HUES48 (cell line): ENCODE data around the gene ADGRG3.
"Not testable (repeated sequence)": the region's sequence is repeated elsewhere in the genome, so short reads cannot be mapped to it uniquely, and the experiment has no call there.

Source experiments
- H3K27ac ChIP-seq: one replicate; pipeline ENCODE4 v1.7.0; 2013; ENCODE audit warnings: low read depth, low read length, inconsistent platforms
- H3K27me3 ChIP-seq: 2 replicates; pipeline ENCODE4 v1.6.1; 2013; ENCODE audit warnings: mild to moderate bottlenecking, low read length; ENCODE audit not compliant: control insufficient read depth, insufficient read depth
- H3K36me3 ChIP-seq: 2 replicates; pipeline ENCODE4 v1.6.1; 2013; ENCODE audit warnings: low read length; ENCODE audit not compliant: control insufficient read depth, insufficient read depth
- H3K4me1 ChIP-seq: 2 replicates; pipeline ENCODE4 v1.6.1; 2013; ENCODE audit warnings: mild to moderate bottlenecking, low read length; ENCODE audit not compliant: control insufficient read depth, insufficient read depth
- H3K4me3 ChIP-seq: 2 replicates; pipeline ENCODE4 v1.5.1; 2013; ENCODE audit warnings: mild to moderate bottlenecking, low read depth, low read length
- H3K9ac ChIP-seq: 2 replicates; pipeline ENCODE4 v1.6.1; 2013; ENCODE audit warnings: mild to moderate bottlenecking, low read depth, low read length, moderate library complexity
- H3K9me3 ChIP-seq: 2 replicates; pipeline ENCODE4 v1.6.1; 2013; ENCODE audit warnings: low read length; ENCODE audit not compliant: control insufficient read depth, insufficient read depth

ADGRG3 gene

GRCh38 chr16:57667526-57668262, 412 bp upstream of the ADGRG3 start:
- Histone ChIP-seq H3K9me3 (no peaks in the 10 kb centered on the region), H3K9ac (no peak overlapping the region), H3K27me3 (no peaks in the 10 kb centered on the region), H3K4me1 (no peaks in the 10 kb centered on the region), H3K36me3 (no peaks in the 10 kb centered on the region), H3K27ac (no peak overlapping the region), H3K4me3 (no peak overlapping the region)

GRCh38 chr16:57668630-57669475, 747 bp downstream of the ADGRG3 start:
- no peak overlapping the region for H3K4me3 ChIP-seq
- H3K4me1 ChIP-seq, result no peaks in the 10 kb centered on the region
- H3K27me3 ChIP-seq, result no peaks in the 10 kb centered on the region
- no peak overlapping the region for H3K9ac ChIP-seq
- H3K27ac ChIP-seq, result no peak overlapping the region
- H3K9me3 ChIP-seq, result no peaks in the 10 kb centered on the region
- no peaks in the 10 kb centered on the region for H3K36me3 ChIP-seq

- H3K4me1 ChIP-seq, result no peaks in the 10 kb centered on the region
- no peaks in the 10 kb centered on the region for H3K9me3 ChIP-seq
- no peak overlapping the region for H3K4me3 ChIP-seq
Measured at GRCh38 chr16:57669476-57670162, 1.5 kb downstream of the ADGRG3 start.

GRCh38 chr16:57670196-57670595, 2.1 kb downstream of the ADGRG3 start:
- Histone ChIP-seq H3K27me3 (no peaks in the 10 kb centered on the region), H3K9me3 (no peaks in the 10 kb centered on the region), H3K4me1 (no peaks in the 10 kb centered on the region), H3K27ac (no peak overlapping the region), H3K4me3 (no peak overlapping the region), H3K36me3 (no peaks in the 10 kb centered on the region), H3K9ac (no peak overlapping the region)

More at GRCh38 chr16:57669476-57670162, 1.5 kb downstream of the ADGRG3 start:
- Histone ChIP-seq H3K27me3 (no peaks in the 10 kb centered on the region), H3K27ac (no peak overlapping the region), H3K36me3 (no peaks in the 10 kb centered on the region), H3K9ac (no peak overlapping the region)

GRCh38 chr16:57671451-57671850, 3.3 kb downstream of the ADGRG3 start:
- H3K9ac ChIP-seq, H3K36me3 ChIP-seq, H3K4me3 ChIP-seq, H3K4me1 ChIP-seq, H3K9me3 ChIP-seq, H3K27me3 ChIP-seq, H3K27ac ChIP-seq: not testable (repeated sequence)

GRCh38 chr16:57672416-57672815, 4.3 kb downstream of the ADGRG3 start:
- Histone ChIP-seq H3K36me3 (no peaks in the 10 kb centered on the region), H3K4me1 (peaks cover 10% of the 10 kb centered on the region; the same call in 1 of the 2 replicates), H3K27ac (no peak overlapping the region), H3K9ac (no peak overlapping the region), H3K9me3 (no peaks in the 10 kb centered on the region), H3K4me3 (no peak overlapping the region), H3K27me3 (no peaks in the 10 kb centered on the region)

- H3K9me3 ChIP-seq, result no peaks in the 10 kb centered on the region
- peaks cover 10% of the 10 kb centered on the region; the same call in 1 of the 2 replicates for H3K4me1 ChIP-seq
- no peak overlapping the region for H3K27ac ChIP-seq
- H3K9ac ChIP-seq, result no peak overlapping the region
- no peak overlapping the region for H3K4me3 ChIP-seq
- H3K27me3 ChIP-seq, result no peaks in the 10 kb centered on the region
- no peaks in the 10 kb centered on the region for H3K36me3 ChIP-seq
Measured at GRCh38 chr16:57672824-57673223, 4.7 kb downstream of the ADGRG3 start.

DNA sequence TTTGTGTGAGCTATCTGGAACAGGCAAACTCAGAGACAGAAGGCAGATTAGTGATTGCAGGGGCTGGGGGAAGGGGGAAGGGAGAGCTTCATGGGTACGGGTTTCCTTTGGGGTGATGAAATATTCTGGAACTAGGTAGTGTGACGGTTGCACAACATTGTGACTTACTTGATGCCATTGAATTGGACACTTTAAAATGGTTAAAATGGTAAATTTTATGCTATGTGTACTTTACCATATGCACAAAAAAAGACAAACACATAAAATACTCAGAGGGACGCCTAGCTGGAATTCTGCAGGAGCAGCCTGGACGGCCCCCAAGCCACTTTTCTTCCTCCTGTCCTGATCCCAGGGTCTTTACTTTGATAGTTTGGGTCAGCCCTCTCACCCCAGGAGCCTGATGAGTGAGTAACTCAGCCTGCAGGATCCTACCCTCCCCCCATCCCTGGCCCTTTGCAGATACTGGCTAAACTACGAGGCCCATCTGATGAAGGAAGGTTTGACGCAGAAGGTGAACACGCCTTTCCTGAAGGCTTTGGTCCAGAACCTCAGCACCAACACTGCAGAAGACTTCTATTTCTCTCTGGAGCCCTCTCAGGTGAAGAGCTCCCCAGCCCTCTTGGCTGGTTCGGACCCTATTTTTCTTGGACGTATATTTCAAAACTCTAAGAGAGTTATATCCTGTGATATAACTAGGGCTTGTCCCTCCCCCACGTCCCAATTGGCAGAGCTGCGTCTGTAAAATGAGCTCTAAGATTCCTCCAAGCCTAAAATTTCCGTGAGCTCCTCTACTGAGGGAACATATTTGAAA, 7.8 kb downstream of the ADGRG3 start:
- no peaks in the 10 kb centered on the region for H3K36me3 ChIP-seq
- no peak overlapping the region for H3K9ac ChIP-seq
- peak overlapping the region; percentile 38 for H3K27ac ChIP-seq
- no peak overlapping the region for H3K4me3 ChIP-seq
- H3K27me3 ChIP-seq, result no peaks in the 10 kb centered on the region
- H3K9me3 ChIP-seq, result no peaks in the 10 kb centered on the region
- peaks cover 10% of the 10 kb centered on the region; the same call in 1 of the 2 replicates for H3K4me1 ChIP-seq

DNA sequence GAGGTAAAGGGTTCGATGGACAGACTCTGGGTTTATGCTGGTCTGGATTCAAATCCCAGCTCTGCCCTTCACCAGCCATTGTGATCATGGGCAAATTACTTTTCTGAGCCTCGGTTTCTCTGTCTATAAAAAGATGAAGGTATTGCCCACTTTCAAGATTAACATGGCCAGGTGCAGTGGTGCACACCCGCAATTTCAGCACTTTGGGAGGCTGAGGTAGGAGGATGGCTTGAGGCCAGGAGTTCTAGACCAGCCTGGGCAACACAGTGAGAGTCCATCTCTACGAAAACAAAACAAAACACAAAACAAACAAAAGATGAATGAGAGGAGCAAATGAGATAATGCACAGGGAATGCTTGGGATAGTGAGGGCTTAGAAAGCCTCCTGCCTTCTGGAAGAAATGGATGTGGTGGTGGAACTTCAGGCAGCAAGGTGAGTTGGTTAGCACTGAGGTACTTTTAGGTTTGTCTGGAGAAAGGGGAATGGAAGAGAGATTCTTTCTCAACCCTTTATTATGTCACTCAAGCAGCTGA, 8.5 kb downstream of the ADGRG3 start:
- Histone ChIP-seq H3K27me3 (no peaks in the 10 kb centered on the region), H3K4me3 (no peak overlapping the region), H3K36me3 (no peaks in the 10 kb centered on the region), H3K9me3 (no peaks in the 10 kb centered on the region), H3K4me1 (peaks cover 10% of the 10 kb centered on the region; the same call in 1 of the 2 replicates), H3K9ac (no peak overlapping the region), H3K27ac (no peak overlapping the region)
